Endodermal cell (in vitro differentiated cells): ENCODE results near the gene SF3A2. TPM values are rescaled to one million over a fixed set of nuclear protein-coding genes. Genes with fewer than 3 reads are reported as not detected.

Experiments used
- DNase-seq: peaks from one replicate; pipeline ENCODE4 v3.0.0-alpha.2; 2017
- H3K27ac ChIP-seq: 2 replicates; pipeline ENCODE4 v1.5.1; 2013; ENCODE audit warnings: mild to moderate bottlenecking, low read depth, low read length, moderate library complexity
- H3K27me3 ChIP-seq: 2 replicates; pipeline ENCODE4 v1.6.1; 2013; ENCODE audit warnings: mild to moderate bottlenecking, low read length, moderate library complexity; ENCODE audit not compliant: insufficient read depth, control insufficient read depth, poor library complexity, severe bottlenecking
- H3K36me3 ChIP-seq: 2 replicates; pipeline ENCODE4 v1.7.0; 2013; ENCODE audit warnings: mild to moderate bottlenecking, low read length, moderate library complexity; ENCODE audit not compliant: control insufficient read depth, insufficient read depth
- H3K4me1 ChIP-seq: one replicate; pipeline ENCODE4 v1.7.0; 2013; ENCODE audit warnings: low read length; ENCODE audit not compliant: control insufficient read depth, insufficient read depth
- H3K4me3 ChIP-seq: 2 replicates; pipeline ENCODE4 v1.5.1; 2013; ENCODE audit warnings: mild to moderate bottlenecking, low read length, moderate library complexity
- H3K9ac ChIP-seq: 2 replicates; pipeline ENCODE4 v1.6.1; 2013; ENCODE audit warnings: mild to moderate bottlenecking, low read length, moderate library complexity; ENCODE audit not compliant: poor library complexity, severe bottlenecking; ENCODE audit errors: extremely low read depth
- H3K9me3 ChIP-seq: 2 replicates; pipeline ENCODE4 v1.6.1; 2013; ENCODE audit warnings: mild to moderate bottlenecking, low read length, moderate library complexity; ENCODE audit not compliant: control insufficient read depth
- H3K27ac Mint-ChIP-seq: 2 replicates; pipeline ENCODE4 v1.8.0; 2020; ENCODE audit warnings: mixed read lengths
- H3K27me3 Mint-ChIP-seq: 2 replicates; pipeline ENCODE4 v1.8.0; 2021; ENCODE audit warnings: mild to moderate bottlenecking, mixed read lengths; ENCODE audit not compliant: insufficient read depth
- H3K36me3 Mint-ChIP-seq: 2 replicates; pipeline ENCODE4 v1.8.0; 2020; ENCODE audit warnings: low read depth, mixed read lengths
- H3K4me1 Mint-ChIP-seq: 2 replicates; pipeline ENCODE4 v1.8.0; 2020; ENCODE audit warnings: mixed read lengths
- H3K4me3 Mint-ChIP-seq: 2 replicates; pipeline ENCODE4 v1.8.0; 2020; ENCODE audit warnings: mild to moderate bottlenecking, moderate library complexity, mixed read lengths
- H3K9me3 Mint-ChIP-seq: 2 replicates; pipeline ENCODE4 v1.8.0; 2020; ENCODE audit warnings: mild to moderate bottlenecking, mixed read lengths
- WGBS, 2 experiments: methylation state at CpG; one replicate each; pipeline versions ENCODE4 v1.1.5 to v1.1.7; 2013; ENCODE audit warnings: missing lambda C conversion rate in 2 of 2, mixed read lengths in 1 of 2; ENCODE audit not compliant: insufficient coverage in 1 of 2, insufficient read length in 1 of 2; 5-methylcytosine and 5-hydroxymethylcytosine counted together
- total RNA-seq, 2 donors: library from RNA; stranded (reverse); fragmentation: NEBNext Ultra II Directional in 1 of 2; extraction: Animal tissue kit (Norgen Biotek cat#: 25700) in 1 of 2; gene quantifications; 2 replicates in 1 of 2; 3 replicates in 1 of 2; pipeline ENCODE4 v1.2.1, GENCODE V29; 2021
- TF ChIP-seq, protein P1 (sequence below): fragments of 200-600 bp; sonication (generic); conservative IDR thresholded peaks from 2 replicates; pipeline ENCODE4 v1.5.0; 2021; ENCODE audit warnings: antibody characterized with exemption, mild to moderate bottlenecking

Gene SF3A2
- total RNA-seq, 2 donors from 2014 or later = 126 to 132 TPM

DNA sequence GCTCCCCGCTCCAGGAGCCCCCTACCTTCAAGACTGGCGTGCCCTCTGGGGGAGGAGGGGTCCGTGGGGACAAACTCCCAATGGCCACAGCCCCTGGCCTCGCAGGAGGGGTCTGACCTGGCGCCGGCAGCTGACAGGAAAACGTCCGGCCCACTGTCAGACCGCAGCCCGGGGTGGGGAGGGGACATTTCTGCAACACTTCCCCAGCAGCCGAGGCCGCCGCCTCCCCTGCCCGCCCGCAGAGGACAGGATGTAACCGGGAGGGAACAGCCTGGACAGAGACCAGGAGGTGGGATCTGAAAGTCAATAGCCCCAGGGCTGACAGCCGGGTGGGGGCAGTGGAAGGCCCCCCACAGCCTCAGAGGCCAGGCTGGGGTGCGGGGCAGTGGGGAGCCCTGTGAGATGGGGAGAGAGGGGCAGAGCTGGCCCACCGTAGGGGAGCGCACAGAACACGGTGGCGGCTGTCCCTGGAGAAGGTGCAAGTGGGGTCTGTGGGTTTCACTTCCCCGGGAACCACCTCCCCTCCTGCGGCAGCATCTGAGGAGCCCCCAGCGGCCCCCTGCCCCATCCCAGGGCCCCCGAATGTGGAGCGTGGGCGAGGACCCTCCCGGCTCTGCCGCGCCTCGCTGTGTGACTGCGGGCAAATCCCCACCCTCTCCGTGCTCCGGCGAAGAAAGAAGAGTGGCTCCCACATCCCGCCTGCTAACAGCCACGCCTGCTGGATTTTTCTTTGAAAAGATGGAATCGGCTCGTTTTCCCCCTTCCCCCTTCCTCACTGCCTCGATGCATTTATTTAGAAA, 45.6 kb downstream of the SF3A2 start, which contains the start of gene PEAK3:
TSS of gene PEAK3 (minus strand) at position 114 of the 800 bp plus-strand sequence. CDS start 1,244 bp downstream, outside the sequence.
- Histone ChIP-seq H3K9ac (no peak within 1 kb of the TSS), H3K27ac (no peak within 1 kb of the TSS), H3K9me3 (no peaks in the 10 kb centered on the region), H3K27me3 (peaks cover 41% of the 10 kb centered on the region), H3K36me3 (no peaks in the 10 kb centered on the region), H3K4me1 (no peaks in the 10 kb centered on the region), H3K4me3 (no peak within 1 kb of the TSS)
- no peaks in the 10 kb centered on the region for H3K36me3 Mint-ChIP-seq
- no peaks in the 10 kb centered on the region for H3K9me3 Mint-ChIP-seq
- H3K27ac Mint-ChIP-seq = no peak within 1 kb of the TSS
- peak; percentile 86 for DNase-seq
- H3K27me3 Mint-ChIP-seq = peaks cover 46% of the 10 kb centered on the region
- TF ChIP-seq, protein P1, sequence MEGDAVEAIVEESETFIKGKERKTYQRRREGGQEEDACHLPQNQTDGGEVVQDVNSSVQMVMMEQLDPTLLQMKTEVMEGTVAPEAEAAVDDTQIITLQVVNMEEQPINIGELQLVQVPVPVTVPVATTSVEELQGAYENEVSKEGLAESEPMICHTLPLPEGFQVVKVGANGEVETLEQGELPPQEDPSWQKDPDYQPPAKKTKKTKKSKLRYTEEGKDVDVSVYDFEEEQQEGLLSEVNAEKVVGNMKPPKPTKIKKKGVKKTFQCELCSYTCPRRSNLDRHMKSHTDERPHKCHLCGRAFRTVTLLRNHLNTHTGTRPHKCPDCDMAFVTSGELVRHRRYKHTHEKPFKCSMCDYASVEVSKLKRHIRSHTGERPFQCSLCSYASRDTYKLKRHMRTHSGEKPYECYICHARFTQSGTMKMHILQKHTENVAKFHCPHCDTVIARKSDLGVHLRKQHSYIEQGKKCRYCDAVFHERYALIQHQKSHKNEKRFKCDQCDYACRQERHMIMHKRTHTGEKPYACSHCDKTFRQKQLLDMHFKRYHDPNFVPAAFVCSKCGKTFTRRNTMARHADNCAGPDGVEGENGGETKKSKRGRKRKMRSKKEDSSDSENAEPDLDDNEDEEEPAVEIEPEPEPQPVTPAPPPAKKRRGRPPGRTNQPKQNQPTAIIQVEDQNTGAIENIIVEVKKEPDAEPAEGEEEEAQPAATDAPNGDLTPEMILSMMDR = no peak
- 13 to 18% methylated on average over 16 to 38 of the region's 41 CpGs for WGBS, 2 experiments
- H3K4me3 Mint-ChIP-seq = peak within 1 kb of the TSS; percentile 47
- no peaks in the 10 kb centered on the region for H3K4me1 Mint-ChIP-seq

DNA sequence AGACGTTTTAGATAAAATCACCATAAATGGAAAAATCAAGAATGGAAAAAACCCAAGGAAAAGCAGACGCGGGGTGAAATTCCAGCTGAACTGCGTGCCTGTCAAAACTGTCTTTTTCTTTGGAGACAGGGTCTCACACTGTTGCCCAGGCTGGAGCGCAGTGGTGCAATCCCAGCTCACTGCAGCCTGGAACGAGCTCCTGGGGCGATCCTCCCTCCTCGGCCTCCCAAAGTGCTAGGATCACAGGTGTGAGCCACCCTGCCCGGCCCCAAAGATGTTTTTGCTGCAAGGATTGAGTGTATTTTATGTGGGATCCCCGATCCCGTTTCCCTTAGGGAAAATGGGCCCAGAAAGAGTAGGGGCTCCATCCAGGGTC, 46.2 kb downstream of the SF3A2 start:
- no peak for DNase-seq
- Histone ChIP-seq H3K9me3 (no peaks in the 10 kb centered on the region), H3K36me3 (no peaks in the 10 kb centered on the region), H3K27me3 (peaks cover 47% of the 10 kb centered on the region), H3K9ac (no peak overlapping the region), H3K27ac (no peak overlapping the region), H3K4me3 (no peak overlapping the region), H3K4me1 (no peaks in the 10 kb centered on the region)
- Mint-ChIP-seq H3K27ac (no peak overlapping the region), H3K9me3 (no peaks in the 10 kb centered on the region), H3K4me1 (no peaks in the 10 kb centered on the region), H3K4me3 (peak overlapping the region; percentile 47), H3K27me3 (peaks cover 52% of the 10 kb centered on the region), H3K36me3 (no peaks in the 10 kb centered on the region)
- TF ChIP-seq, protein P1 = no peak
- 69 to 73% methylated on average over 10 to 11 of the region's 11 CpGs for WGBS, 2 experiments

DNA sequence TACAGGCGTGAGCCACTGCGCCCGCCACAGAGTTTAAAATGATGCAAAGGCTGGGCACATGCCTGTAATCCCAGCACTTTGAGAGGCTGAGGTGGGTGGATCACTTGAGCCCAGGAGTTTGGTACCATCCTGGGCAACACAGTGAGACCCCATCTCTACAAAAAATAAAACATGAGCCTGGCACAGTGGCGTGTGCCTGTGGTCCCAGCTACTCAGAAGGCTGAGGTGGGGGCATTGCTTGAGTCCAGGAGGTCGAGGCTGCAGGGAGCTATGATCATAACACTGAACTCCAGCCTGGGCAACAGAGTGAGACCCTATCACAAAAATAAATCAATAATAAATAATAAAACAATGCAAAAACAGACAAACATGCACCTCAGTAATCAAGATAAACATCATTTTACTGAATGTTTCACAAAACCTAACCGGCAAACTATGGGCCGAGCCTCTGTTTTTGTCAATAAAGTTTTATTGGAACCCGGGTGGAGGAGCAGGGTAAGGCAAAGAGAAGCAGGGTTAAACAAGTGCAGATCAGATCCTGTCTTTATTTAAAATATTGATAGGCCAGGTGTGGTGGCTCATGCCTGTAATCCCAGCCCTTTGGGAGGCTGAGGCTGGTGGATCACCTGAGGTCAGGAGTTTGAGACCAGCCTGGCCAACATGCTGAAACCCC, 47.3 kb downstream of the SF3A2 start:
- no peaks in the 10 kb centered on the region for H3K9me3 Mint-ChIP-seq
- H3K27me3 Mint-ChIP-seq = peaks cover 63% of the 10 kb centered on the region
- TF ChIP-seq, protein P1 = no peak
- H3K27me3 ChIP-seq = peaks cover 58% of the 10 kb centered on the region
- DNase-seq = no peak
- H3K27ac Mint-ChIP-seq = no peak overlapping the region
- no peak overlapping the region for H3K4me3 ChIP-seq
- WGBS, 2 experiments = 91 to 92% methylated on average over 8 of the region's 8 CpGs
- no peaks in the 10 kb centered on the region for H3K4me1 Mint-ChIP-seq
- no peaks in the 10 kb centered on the region for H3K4me1 ChIP-seq
- no peak overlapping the region for H3K9ac ChIP-seq
- H3K36me3 Mint-ChIP-seq = peaks cover 3% of the 10 kb centered on the region
- no peak overlapping the region for H3K27ac ChIP-seq
- no peaks in the 10 kb centered on the region for H3K36me3 ChIP-seq
- H3K4me3 Mint-ChIP-seq = no peak overlapping the region
- H3K9me3 ChIP-seq = no peaks in the 10 kb centered on the region
